GM21423 (cell line): Measurements from ENCODE around the gene NLRP8.
"Not testable (repeated sequence)": the region's sequence is repeated elsewhere in the genome, so short reads cannot be mapped to it uniquely, and the experiment has no call there.

ENCODE experiments used
- ATAC-seq: cut with Tn5 transposase; IDR thresholded peaks from one replicate; pipeline ENCODE4 v1.9.1; 2021; ENCODE audit warnings: mild to moderate bottlenecking, moderate library complexity; ENCODE audit not compliant: unreplicated experiment

NLRP8 gene

DNA sequence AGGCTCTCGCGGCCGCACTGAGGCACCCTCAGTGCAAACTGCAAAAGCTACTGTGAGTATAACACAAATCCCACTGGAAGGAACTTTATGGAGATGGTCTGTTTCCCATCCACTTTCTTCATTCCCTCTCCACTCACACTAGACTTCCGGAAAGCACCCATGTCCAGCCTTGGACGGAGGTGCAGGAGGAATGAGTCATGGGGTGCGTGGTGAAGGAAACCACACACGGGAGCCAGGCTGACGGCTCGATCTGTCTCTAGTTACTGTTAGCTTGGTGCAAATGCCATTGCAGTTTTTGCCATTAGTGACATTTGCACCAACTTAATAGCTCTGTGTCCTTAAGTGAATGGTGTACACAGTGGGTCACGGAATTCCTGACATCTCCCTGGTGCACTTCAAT is 14.6 kb downstream of the NLRP8 start:
- no peak for ATAC-seq

DNA sequence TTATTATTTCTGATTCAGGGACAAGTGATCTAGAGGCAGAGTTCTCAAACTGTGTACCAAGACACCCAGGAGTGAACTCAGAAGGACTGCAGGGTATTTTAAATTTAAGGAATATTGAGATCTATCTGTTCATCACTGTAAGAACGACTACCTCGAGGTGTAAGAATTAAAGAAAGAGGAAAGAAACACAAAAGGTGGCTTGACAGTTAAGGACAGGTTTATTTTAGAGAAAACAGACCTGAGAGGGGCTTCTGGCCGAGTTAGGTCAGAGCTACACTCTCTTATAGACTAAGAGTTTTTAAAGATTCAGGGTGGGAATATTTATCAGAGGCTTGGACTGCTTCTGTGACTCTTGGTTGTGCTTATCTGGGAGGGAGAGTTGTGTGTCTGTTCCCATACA is 26.4 kb downstream of the NLRP8 start:
- ATAC-seq: no peak

DNA sequence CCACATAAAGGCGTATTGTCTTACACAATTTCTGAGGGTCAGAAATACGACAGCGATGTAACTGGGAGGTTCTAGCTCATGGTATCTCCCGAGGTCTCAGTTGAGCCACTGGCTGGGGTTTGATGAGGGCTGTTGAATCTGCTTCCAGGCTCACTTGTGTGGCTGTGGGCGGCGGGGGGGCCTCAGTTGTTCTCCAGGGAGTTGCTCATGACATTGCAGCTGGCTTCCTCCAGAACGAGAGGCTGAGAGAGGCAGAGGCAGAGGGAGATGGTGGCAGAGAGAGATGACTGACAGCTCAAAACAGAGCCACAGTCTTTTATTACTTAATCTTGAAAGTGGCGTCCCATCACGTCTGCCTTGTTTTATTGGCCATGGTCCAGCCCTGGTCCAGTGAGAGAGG is 32.8 kb downstream of the NLRP8 start:
- no peak for ATAC-seq

DNA sequence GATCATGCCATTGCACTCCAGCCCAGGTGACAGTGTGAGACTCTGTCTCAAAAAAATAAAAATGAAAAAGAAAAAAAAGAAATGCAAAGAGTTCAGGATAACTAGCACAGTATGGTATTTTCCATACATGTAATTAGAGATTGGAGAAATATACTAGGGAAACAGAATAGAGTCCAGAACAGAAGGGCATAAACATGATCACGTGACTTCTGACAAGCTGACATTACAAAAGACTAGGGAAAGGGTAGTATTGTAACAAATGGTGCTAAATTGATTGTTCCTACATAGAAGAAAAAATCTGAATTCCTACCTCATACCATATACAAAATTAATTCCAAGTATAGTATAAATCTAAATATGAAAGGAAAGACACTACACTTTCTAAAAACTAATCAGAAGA is 37.6 kb downstream of the NLRP8 start:
- ATAC-seq: no peak

DNA sequence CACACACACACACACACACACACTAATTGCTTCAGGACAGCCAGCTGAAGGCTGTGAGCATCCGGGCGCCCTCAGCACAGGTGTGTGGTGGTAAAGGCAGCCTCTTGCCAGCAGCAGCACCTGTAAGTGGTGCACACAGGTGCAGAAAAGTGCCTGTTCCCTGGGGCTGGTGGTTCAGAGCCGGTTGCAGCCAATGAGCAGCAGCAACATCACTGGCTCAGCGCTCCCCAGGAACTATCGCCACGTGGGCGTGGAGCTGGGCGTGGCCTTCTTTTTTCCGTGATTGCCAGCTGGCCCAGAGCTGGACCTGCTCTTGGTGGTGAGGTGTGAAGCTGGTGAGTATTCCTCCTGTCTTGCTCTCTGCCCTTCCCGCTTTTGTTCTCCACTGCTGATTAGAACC is 38.9 kb downstream of the NLRP8 start, which contains the start of gene NLRP5:
TSS of gene NLRP5 (plus strand) at position 289 of the 400 bp plus-strand sequence.
- ATAC-seq: no peak

DNA sequence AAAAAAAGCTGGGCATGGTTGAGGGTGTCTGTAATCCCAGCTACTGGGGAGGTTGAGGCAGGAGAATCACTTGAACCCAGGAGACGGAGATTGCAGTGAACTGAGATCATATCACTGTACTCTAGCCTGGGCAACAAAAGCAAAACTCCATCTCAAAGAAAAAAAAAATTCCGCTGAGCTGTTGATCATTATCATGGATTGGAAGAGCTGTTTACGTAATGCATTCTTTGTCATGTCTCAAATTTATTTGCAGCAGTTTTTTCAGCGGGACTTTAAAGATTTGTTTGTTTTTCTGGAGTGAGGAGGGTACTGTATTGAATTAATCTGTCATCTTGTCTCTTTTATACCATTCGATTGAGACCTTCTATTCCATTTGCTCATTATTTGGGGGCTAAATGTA is 43.2 kb downstream of the NLRP8 start:
- no peak for ATAC-seq

DNA sequence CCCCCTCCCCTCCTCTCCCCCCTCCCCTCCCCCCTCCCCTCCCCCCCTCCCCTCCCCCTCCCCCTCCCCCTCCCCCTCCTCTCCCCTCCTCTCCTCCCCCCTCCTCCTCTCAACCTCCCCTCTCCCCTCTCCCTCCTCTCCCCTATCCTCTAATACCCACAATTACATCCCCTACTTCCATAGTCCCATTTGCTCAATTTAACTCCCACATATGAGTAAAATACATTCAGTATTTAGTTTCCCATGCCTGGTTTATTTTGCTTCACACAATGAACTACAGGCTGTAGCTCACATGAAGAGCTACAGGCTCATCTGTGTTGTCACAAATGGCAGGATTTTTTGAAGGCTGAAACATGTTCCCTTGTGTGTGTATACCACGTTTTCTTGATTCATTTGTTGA is 45.9 kb downstream of the NLRP8 start:
- ATAC-seq: no peak

DNA sequence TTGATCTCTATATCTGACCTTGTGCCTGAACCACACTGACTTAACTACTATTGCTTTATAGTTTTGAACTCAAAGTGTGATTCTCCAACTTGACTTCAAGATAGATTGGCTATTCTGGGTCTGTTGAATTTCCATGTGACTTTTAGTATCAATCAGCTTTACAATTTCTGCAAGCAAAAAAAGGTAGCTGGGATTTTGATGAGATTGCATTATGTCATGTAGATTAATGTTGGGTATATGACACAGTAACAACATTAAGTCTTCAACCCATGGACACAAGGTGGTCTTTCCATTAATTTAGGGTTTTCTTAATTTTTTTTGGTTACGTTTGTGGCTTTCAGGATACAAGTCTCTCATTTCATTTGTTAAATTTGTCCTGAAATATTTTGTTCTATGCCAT is 67.1 kb downstream of the NLRP8 start:
- ATAC-seq: no peak

DNA sequence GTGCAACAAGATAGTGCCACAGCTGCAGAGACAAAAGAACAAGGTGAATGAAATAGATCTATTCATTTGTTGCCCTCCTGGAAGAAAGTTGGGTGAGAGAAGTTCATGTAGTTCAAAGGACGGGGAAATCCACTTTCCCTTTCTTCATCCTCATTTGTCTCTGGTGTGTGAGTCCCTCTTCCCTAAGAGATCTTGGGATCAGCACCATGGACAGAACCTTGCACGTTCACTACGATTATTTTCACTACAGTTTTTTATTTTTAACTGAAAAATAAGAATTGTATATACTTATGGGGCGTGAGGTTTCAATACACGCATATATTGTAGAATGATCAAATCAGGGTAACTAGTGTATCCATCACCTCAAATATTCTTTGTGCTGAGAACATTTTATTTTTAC is 68.1 kb downstream of the NLRP8 start:
- no peak for ATAC-seq

DNA sequence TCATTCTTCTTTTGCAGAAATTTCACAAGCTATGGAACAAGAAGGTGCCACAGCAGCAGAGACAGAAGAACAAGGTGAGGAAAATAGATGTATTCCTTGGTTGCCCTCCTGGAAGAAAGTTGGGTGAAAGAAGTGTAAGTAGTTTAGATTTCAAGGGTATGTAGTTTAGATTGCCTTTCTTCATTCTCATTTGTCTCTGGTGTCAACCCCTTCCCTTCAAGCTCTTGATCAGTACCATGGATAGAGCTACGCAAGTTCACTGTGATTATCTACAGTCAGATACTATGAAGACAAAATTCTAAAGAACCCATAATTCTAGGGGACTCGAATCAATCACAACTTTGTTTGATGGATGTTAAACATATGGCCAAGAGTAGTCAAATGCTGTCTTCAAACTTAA is 71.7 kb downstream of the NLRP8 start:
- ATAC-seq: not testable (repeated sequence)

DNA sequence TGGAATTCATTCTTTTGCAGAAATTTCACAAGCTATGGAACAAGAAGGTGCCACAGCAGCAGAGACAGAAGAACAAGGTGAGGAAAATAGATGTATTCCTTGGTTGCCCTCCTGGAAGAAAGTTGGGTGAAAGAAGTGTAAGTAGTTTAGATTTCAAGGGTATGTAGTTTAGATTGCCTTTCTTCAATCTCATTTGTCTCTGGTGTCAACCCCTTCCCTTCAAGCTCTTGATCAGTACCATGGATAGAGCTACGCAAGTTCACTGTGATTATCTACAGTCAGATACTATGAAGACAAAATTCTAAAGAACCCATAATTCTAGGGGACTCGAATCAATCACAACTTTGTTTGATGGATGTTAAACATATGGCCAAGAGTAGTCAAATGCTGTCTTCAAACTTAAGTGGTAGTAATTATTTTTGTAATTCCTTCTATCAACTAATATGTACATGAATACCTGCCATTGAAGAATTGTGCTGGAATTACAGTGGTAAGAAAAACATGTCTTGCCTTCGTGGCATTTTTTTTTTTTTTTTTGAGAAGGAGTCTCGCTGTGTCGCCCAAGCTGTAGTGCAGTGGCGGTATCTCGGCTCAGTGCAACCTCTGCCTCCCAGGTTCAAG is 72.8 kb downstream of the NLRP8 start:
- not testable (repeated sequence) for ATAC-seq

DNA sequence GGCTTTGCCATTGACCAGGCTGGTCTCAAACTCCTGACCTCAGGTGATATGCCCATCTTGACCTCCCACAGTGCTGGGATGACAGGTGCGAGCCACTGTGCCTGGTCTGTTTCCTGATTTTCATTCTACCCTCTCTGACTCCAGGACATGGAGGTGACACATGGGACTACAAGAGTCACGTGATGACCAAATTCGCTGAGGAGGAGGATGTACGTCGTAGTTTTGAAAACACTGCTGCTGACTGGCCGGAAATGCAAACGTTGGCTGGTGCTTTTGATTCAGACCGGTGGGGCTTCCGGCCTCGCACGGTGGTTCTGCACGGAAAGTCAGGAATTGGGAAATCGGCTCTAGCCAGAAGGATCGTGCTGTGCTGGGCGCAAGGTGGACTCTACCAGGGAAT is 79.1 kb downstream of the NLRP8 start:
- ATAC-seq: no peak
